Islet precursor cell (in vitro differentiated cells): ENCODE data around the gene PIP4P1.

ENCODE experiments used
- DNase-seq: peaks from one replicate; pipeline ENCODE4 v3.0.0-alpha.2; 2018

Gene PIP4P1

GRCh38 chr14:20434701-20435581 is 26.3 kb downstream of the PIP4P1 start:
- no peak for DNase-seq

GRCh38 chr14:20429801-20430669 is 31.2 kb downstream of the PIP4P1 start:
- DNase-seq, result no peak

GRCh38 chr14:20428802-20429201 is 32.4 kb downstream of the PIP4P1 start:
- no peak for DNase-seq

- no peak for DNase-seq
These were observed 33.2 kb downstream of the PIP4P1 start for GRCh38 chr14:20428010-20428365.

- peak; percentile 60 for DNase-seq
These were observed 33.8 kb downstream of the PIP4P1 start for GRCh38 chr14:20427231-20428009.

GRCh38 chr14:20424851-20425250 is 36.4 kb downstream of the PIP4P1 start:
- DNase-seq, result no peak

GRCh38 chr14:20422886-20423285 is 38.3 kb downstream of the PIP4P1 start:
- no peak for DNase-seq

GRCh38 chr14:20421267-20421666 is 40.0 kb downstream of the PIP4P1 start:
- no peak for DNase-seq

- DNase-seq, result no peak
These were observed 41.8 kb downstream of the PIP4P1 start for GRCh38 chr14:20419419-20419818.

- DNase-seq, result no peak
These were observed 42.7 kb downstream of the PIP4P1 start for GRCh38 chr14:20418501-20418909.

- DNase-seq, result no peak
These were observed 43.7 kb downstream of the PIP4P1 start for GRCh38 chr14:20417250-20418186.

GRCh38 chr14:20416223-20416622 is 45.0 kb downstream of the PIP4P1 start:
- DNase-seq, result no peak

GRCh38 chr14:20415782-20416206 is 45.4 kb downstream of the PIP4P1 start:
- no peak for DNase-seq

GRCh38 chr14:20413744-20414082 is 47.5 kb downstream of the PIP4P1 start:
- DNase-seq, result no peak

- peak; percentile 94 for DNase-seq
These were observed 48.1 kb downstream of the PIP4P1 start, which contains the start of gene TEP1 for GRCh38 chr14:20412876-20413743. Gene TEP1, minus strand, starts transcription at chr14:20413501. Its CDS starts 5,062 bp downstream, at chr14:20408439.

GRCh38 chr14:20412411-20412810 is 48.8 kb downstream of the PIP4P1 start:
- no peak for DNase-seq

GRCh38 chr14:20409226-20409625 is 52.0 kb downstream of the PIP4P1 start:
- DNase-seq, result no peak
